Activated CD8-positive, alpha-beta T cell treated with anti-CD3 and anti-CD28 coated beads, Interleukin-2, amount 10 ng/mL, durations not matched to agents 7 days and 5 days (primary cell): ENCODE results near the gene STAM. TPM values are rescaled to one million over a fixed set of nuclear protein-coding genes. Genes with fewer than 3 reads are reported as not detected.
"Not testable (repeated sequence)": the region's sequence is repeated elsewhere in the genome, so short reads cannot be mapped to it uniquely, and the experiment has no call there.

Experiments
- ATAC-seq: fragments of 150-1000 bp; cut with Tn5 transposase; one replicate; pipeline ENCODE4 v1.10.0; 2021; ENCODE audit warnings: moderate library complexity
- CTCF ChIA-PET: fragments of 350-600 bp; sonication (Branson Sonifier 250); formaldehyde crosslinking; loops from one replicate; lab custom pipeline; 2021; ENCODE audit warnings: antibody characterized with exemption; lab: Charles Lee
- POLR2A ChIA-PET: fragments of 350-600 bp; sonication (Branson Sonifier 250); formaldehyde crosslinking; loops from one replicate; lab custom pipeline; 2021; ENCODE audit warnings: antibody characterized with exemption; lab: Charles Lee
- DNase-seq: peaks from one replicate; pipeline ENCODE4 v3.0.0-alpha.2; 2020
- H3K27ac Mint-ChIP-seq: one replicate; pipeline ENCODE4 v1.8.0; 2021; ENCODE audit warnings: mild to moderate bottlenecking, mixed read lengths
- H3K27me3 Mint-ChIP-seq: one replicate; pipeline ENCODE4 v1.8.0; 2021; ENCODE audit warnings: low read depth, mixed read lengths
- H3K36me3 Mint-ChIP-seq: one replicate; pipeline ENCODE4 v1.8.0; 2021; ENCODE audit warnings: low read depth, mixed read lengths
- H3K4me1 Mint-ChIP-seq: one replicate; pipeline ENCODE4 v1.8.0; 2021; ENCODE audit warnings: low read depth, mixed read lengths
- H3K4me3 Mint-ChIP-seq: one replicate; pipeline ENCODE4 v1.8.0; 2021; ENCODE audit warnings: mild to moderate bottlenecking, mixed read lengths
- H3K9me3 Mint-ChIP-seq: one replicate; pipeline ENCODE4 v1.8.0; 2022; ENCODE audit warnings: mixed read lengths; ENCODE audit not compliant: insufficient read depth
- total RNA-seq, 2 experiments: library from RNA; stranded (reverse); gene quantifications; one replicate each; pipeline ENCODE4 v1.2.3, GENCODE V29; 2021

STAM gene
- total RNA-seq, 2 experiments from 2014 or later: 20.8 to 21.9 TPM

DNA sequence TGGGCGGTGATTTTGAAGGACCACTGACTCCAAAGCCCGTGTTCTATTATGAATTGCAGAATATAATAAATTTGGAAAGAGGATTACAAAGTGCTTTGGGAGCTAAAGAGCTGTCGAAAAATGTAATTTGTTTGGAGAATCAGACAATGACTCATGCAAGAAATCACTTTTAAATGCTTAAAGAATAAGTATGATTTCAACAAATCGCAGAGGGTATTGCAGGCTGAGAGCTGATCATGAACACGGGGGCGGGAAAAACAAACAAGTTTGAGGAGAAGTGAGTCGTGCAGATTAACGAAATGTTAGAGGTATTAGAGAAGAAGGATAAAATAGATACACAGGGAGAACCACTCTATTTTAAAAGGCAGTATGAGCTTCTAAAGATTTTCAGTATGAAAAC lies 21.9 kb upstream of the STAM start:
- DNase-seq: no peak
- H3K36me3 Mint-ChIP-seq: no peaks in the 10 kb centered on the region
- H3K27me3 Mint-ChIP-seq: peaks cover 44% of the 10 kb centered on the region
- H3K27ac Mint-ChIP-seq: no peak overlapping the region
- no peak for ATAC-seq
- ChIA-PET POLR2A (no interaction called here), CTCF (interaction anchor here (0.9 kb wide), 1 partner anchor 22 kb away, joined by 4 read pairs; the partner anchor contains the start of gene STAM)
- H3K4me3 Mint-ChIP-seq: no peak overlapping the region
- no peaks in the 10 kb centered on the region for H3K9me3 Mint-ChIP-seq
- H3K4me1 Mint-ChIP-seq: peaks cover 5% of the 10 kb centered on the region

- Mint-ChIP-seq H3K9me3 (no peaks in the 10 kb centered on the region), H3K27ac (no peak overlapping the region), H3K36me3 (no peaks in the 10 kb centered on the region), H3K4me3 (no peak overlapping the region), H3K4me1 (no peaks in the 10 kb centered on the region), H3K27me3 (peaks cover 30% of the 10 kb centered on the region)
- ATAC-seq (no peak), DNase-seq (no peak)
- CTCF ChIA-PET: no interaction called here
- POLR2A ChIA-PET: no interaction called here
These were observed 19.0 kb upstream of the STAM start for GRCh38 chr10:17624996-17625395.

DNA sequence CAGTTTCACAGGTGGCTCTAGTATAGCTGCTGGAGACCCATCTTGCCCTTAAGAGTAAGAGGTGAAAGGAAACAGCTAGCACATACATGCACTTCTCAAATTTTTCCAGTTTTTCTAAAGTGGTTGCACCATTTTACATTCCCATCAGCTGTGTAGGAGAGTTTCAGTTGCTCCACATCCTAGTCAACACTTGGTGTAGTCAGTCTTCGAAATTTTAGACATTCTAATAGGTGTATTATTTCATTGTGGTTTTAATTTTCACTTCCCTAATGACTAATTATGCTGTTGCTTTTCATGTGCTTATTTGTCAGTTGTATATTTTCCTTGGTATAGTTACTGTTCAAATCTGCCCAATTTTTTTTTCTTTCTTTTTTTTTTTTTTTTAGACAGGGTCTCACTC lies 17.3 kb upstream of the STAM start:
- DNase-seq: no peak
- Mint-ChIP-seq H3K4me3 (no peak overlapping the region), H3K4me1 (no peaks in the 10 kb centered on the region), H3K9me3 (no peaks in the 10 kb centered on the region), H3K27ac (no peak overlapping the region), H3K36me3 (no peaks in the 10 kb centered on the region), H3K27me3 (peaks cover 27% of the 10 kb centered on the region)
- POLR2A ChIA-PET: no interaction called here
- CTCF ChIA-PET: interaction anchor here (0.8 kb wide), 1 partner anchor 370 kb away, joined by 3 read pairs; no protein-coding TSS in a partner anchor
- ATAC-seq: no peak

DNA sequence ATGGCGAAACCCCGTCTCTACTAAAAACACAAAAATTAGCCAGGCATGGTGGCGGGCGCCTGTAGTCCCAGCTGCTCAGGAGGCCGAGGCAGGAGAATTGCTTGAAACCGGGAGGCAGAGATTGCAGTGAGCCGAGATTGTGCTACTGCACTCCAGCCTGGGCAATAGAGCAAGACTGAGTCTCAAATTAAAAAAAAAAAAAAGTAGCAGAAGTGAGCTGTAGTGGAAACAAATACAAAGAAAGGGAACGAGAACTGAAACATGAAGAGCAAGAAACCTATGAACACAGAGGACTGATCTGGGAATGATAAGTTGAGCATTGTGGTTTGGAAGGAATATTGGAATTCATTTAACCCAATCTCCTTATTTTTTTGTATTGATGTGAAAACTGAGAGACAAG lies 11.4 kb upstream of the STAM start:
- H3K4me3 Mint-ChIP-seq, ATAC-seq, H3K36me3 Mint-ChIP-seq, H3K4me1 Mint-ChIP-seq, CTCF ChIA-PET, H3K27ac Mint-ChIP-seq, H3K9me3 Mint-ChIP-seq, H3K27me3 Mint-ChIP-seq, DNase-seq: not testable (repeated sequence)
- POLR2A ChIA-PET: interaction anchor here (1.8 kb wide), 1 partner anchor 11 kb away, joined by 7 read pairs; the partner anchor contains the start of gene STAM

DNA sequence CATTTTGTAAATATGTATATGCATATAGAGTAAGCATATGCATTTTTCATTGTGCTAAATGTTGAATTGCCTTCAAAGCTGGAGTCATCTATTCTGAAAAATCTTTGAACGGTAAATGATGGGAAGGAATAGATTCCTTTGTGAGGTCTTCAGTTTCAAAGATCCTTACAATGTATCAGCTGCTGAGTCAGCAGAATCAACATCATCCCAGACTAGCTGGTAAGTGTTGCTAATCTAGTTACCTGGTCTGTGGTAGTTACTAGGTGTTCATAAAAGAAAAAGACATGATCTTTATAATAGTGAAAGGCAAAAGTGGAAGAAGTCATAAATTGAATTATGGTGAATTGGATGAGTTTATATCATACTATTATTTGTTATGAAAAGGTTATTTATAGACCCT lies 10.6 kb upstream of the STAM start:
- DNase-seq (no peak), ATAC-seq (no peak)
- no peaks in the 10 kb centered on the region for H3K36me3 Mint-ChIP-seq
- H3K4me1 Mint-ChIP-seq: no peaks in the 10 kb centered on the region
- H3K9me3 Mint-ChIP-seq: no peaks in the 10 kb centered on the region
- no peak overlapping the region for H3K27ac Mint-ChIP-seq
- H3K27me3 Mint-ChIP-seq: peaks cover 9% of the 10 kb centered on the region
- CTCF ChIA-PET: interaction anchor here (1.0 kb wide), 1 partner anchor 103 kb away, joined by 3 read pairs; no protein-coding TSS in a partner anchor
- POLR2A ChIA-PET: interaction anchor here (1.8 kb wide), 1 partner anchor 10 kb away, joined by 7 read pairs; the partner anchor contains the start of gene STAM
- H3K4me3 Mint-ChIP-seq: no peak overlapping the region

- Mint-ChIP-seq H3K36me3 (peaks cover 8% of the 10 kb centered on the region), H3K27me3 (peaks cover 11% of the 10 kb centered on the region), H3K27ac (no peak overlapping the region), H3K4me3 (no peak overlapping the region), H3K9me3 (no peaks in the 10 kb centered on the region), H3K4me1 (peaks cover 14% of the 10 kb centered on the region)
- no peak for ATAC-seq
- ChIA-PET CTCF (no interaction called here), POLR2A (no interaction called here)
- DNase-seq: no peak
These were observed 6.1 kb upstream of the STAM start for GRCh38 chr10:17637869-17638268.

DNA sequence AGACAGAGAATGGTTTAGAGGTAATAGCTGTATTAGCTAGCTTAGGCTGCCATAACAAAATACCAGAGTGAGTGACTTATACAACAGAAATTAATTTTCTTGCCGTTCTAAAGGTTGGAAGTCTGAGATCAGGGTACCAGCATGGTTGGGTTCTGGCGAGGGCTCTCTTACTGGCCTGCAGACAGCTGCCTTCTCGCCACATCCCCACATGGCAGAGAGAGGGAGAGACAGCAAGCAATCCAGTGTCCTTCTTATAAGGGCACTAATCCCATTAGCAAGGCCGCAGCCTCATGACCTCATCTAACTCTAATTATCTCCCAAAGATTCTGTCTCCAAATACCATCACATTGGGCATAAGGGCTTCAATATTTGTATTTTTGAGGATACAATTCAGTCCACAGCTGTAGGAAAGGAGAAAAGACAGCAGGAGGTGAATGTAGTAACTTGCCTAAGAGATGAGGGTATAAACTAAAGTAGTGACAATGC lies 3.6 kb upstream of the STAM start:
- Mint-ChIP-seq H3K27ac (no peak overlapping the region), H3K36me3 (peaks cover 14% of the 10 kb centered on the region), H3K4me1 (peaks cover 23% of the 10 kb centered on the region), H3K4me3 (no peak overlapping the region), H3K27me3 (peaks cover 7% of the 10 kb centered on the region), H3K9me3 (no peaks in the 10 kb centered on the region)
- no peak for DNase-seq
- CTCF ChIA-PET: no interaction called here
- POLR2A ChIA-PET: no interaction called here
- ATAC-seq: no peak

- Mint-ChIP-seq H3K27me3 (peaks cover 2% of the 10 kb centered on the region), H3K4me1 (peaks cover 48% of the 10 kb centered on the region), H3K27ac (peak overlapping the region; percentile 100), H3K4me3 (peak overlapping the region; percentile 95), H3K9me3 (peaks cover 6% of the 10 kb centered on the region), H3K36me3 (peaks cover 36% of the 10 kb centered on the region)
- ChIA-PET POLR2A (interaction anchor here (0.6 to 3.1 kb wide), 16 partner anchors 8 to 620 kb away, joined by 3 to 27 read pairs (median 6); partner anchors contain the start of gene HACD1), CTCF (interaction anchor here (0.9 to 2.6 kb wide), 8 partner anchors 21 to 354 kb away, joined by 3 to 11 read pairs (median 4); partner anchors contain the start of gene HACD1)
- ATAC-seq (peak; percentile 20), DNase-seq (no peak)
These were observed 604 bp upstream of the STAM start for GRCh38 chr10:17643339-17643754.

DNA sequence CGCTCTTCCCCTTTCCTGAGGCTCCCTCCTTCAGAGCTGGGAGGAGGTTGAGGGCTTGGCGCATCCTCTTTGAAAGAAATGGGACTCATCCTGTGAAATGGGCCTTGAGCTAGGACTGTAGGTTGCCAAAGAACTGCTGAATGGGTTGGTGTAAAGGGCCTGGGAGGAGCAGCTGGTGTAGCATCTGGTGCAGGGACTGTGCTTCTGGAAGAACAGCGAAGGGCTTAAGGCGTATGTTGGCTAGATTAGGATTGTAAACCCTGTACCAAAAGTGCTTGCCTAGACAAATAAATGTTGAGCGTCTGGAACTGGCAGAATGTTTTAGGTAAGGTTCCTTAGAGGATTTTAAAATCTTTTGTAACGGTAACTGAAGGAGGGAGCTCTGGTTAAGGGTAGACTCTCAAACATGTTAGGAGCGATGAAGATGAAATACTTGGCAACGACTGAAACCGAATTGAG lies 563 bp downstream of the STAM start:
- ChIA-PET POLR2A (interaction anchor here (0.6 to 3.1 kb wide), 26 partner anchors 9 to 827 kb away, joined by 3 to 27 read pairs (median 4); partner anchors contain the start of genes RSU1 and TMEM236), CTCF (interaction anchor here (0.7 to 2.6 kb wide), 13 partner anchors 10 to 355 kb away, joined by 3 to 11 read pairs (median 4); partner anchors contain the start of gene HACD1)
- peak overlapping the region; percentile 95 for H3K4me3 Mint-ChIP-seq
- ATAC-seq (peak; percentile 31), DNase-seq (peak; percentile 36)
- no peaks in the 10 kb centered on the region for H3K27me3 Mint-ChIP-seq
- peaks cover 59% of the 10 kb centered on the region for H3K4me1 Mint-ChIP-seq
- peaks cover 43% of the 10 kb centered on the region for H3K36me3 Mint-ChIP-seq
- peaks cover 6% of the 10 kb centered on the region for H3K9me3 Mint-ChIP-seq
- H3K27ac Mint-ChIP-seq: peak overlapping the region; percentile 100

DNA sequence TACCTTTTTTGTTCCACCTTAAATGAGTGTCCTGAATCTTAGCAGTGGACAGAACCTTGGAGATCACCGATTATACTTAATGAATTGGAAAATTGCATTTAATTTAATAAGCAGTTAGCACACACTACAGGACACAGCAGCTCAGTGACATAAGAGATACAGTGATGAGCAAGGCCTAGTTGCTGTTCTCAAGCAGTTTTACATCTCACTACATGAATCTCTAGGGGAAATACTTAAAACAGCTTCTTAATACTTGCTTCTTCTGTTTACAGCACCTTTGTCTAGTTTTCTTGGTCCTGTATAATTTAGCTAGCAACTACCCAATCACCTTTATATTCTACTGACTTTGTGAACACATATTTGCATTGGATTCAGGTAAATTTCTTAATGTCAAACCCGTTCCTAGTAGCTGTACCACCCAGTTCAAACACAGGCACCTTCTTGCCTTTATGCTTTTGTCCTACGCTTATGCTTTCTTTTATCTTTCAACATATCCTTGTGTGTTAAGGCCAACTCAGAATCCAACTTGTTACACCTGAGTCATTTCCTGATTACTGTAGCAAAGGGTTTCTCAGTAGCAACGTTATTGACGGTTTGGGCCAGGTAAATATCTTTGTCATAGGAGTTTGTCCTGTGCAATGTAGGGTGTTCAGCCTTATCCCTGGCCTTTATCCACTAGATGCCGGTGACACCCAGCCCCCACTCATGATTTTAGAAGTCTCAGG lies 1.8 kb downstream of the STAM start:
- peaks cover 71% of the 10 kb centered on the region for H3K4me1 Mint-ChIP-seq
- no peaks in the 10 kb centered on the region for H3K27me3 Mint-ChIP-seq
- peaks cover 51% of the 10 kb centered on the region for H3K36me3 Mint-ChIP-seq
- DNase-seq (peak; percentile 35), ATAC-seq (peak; percentile 29)
- ChIA-PET CTCF (interaction anchor here (1.0 to 1.7 kb wide), 3 partner anchors 15 to 64 kb away, joined by 3 to 4 read pairs (median 3); no protein-coding TSS in a partner anchor), POLR2A (interaction anchor here (0.6 to 3.1 kb wide), 6 partner anchors 17 to 416 kb away, joined by 3 to 15 read pairs (median 4); no protein-coding TSS in a partner anchor)
- H3K27ac Mint-ChIP-seq: peak overlapping the region; percentile 80
- H3K9me3 Mint-ChIP-seq: peaks cover 6% of the 10 kb centered on the region
- peak overlapping the region; percentile 95 for H3K4me3 Mint-ChIP-seq

- Mint-ChIP-seq H3K4me1 (peaks cover 76% of the 10 kb centered on the region), H3K27me3 (no peaks in the 10 kb centered on the region), H3K36me3 (peaks cover 61% of the 10 kb centered on the region), H3K9me3 (peaks cover 11% of the 10 kb centered on the region), H3K4me3 (peak overlapping the region; percentile 34), H3K27ac (peak overlapping the region; percentile 68)
- no peak for ATAC-seq
- DNase-seq: no peak
- POLR2A ChIA-PET: interaction anchor here (0.8 to 1.6 kb wide), 4 partner anchors 21 to 418 kb away, joined by 3 to 7 read pairs (median 4); partner anchors contain the start of gene VIM
- CTCF ChIA-PET: interaction anchor here (1.2 to 2.7 kb wide), 2 partner anchors 15 to 31 kb away, joined by 3 to 11 read pairs; no protein-coding TSS in a partner anchor
These were observed 3.4 kb downstream of the STAM start for GRCh38 chr10:17647326-17647725.
